Measurements from ENCODE around the gene ETDB.
"Not testable (repeated sequence)": the region's sequence is repeated elsewhere in the genome, so short reads cannot be mapped to it uniquely, and the experiment has no call there.

- TF ChIP-seq CTCF (IDR thresholded peaks at IDR 0.05; ENCODE audit: insufficient read depth, low read depth, low read length); EZH2 (IDR thresholded peaks at IDR 0.05; ENCODE audit: insufficient read depth, low read length): not testable (repeated sequence)
Measured at GRCh38 chrX:135169534-135169933, 49.2 kb upstream of the ETDB start.
